Measurements from ENCODE around the gene PSMB8. TPM values are rescaled to one million over a fixed set of nuclear protein-coding genes. Genes with fewer than 3 reads are reported as not detected.

Gene PSMB8
- total RNA-seq, 1 donor from 2014 or later: 45.5 TPM

- H3K4me3 ChIP-seq (ENCODE audit: insufficient read depth, low read depth, low read length): no peak overlapping the region
- H3K4me2 ChIP-seq (ENCODE audit: low read length): no peak overlapping the region
- no peak overlapping the region for H3K4me3 Mint-ChIP-seq (ENCODE audit: unreplicated experiment)
- H3K79me2 ChIP-seq (ENCODE audit: insufficient read depth, low read length): no peaks in the 10 kb centered on the region
- no peak overlapping the region for H3K27ac Mint-ChIP-seq (ENCODE audit: unreplicated experiment)
- H3K4me1 Mint-ChIP-seq (ENCODE audit: low read depth, unreplicated experiment): peaks cover 31% of the 10 kb centered on the region
- no peak for TF ChIP-seq EZH2 (IDR thresholded peaks at IDR 0.05; ENCODE audit: insufficient read depth, low read length)
- TF ChIP-seq, protein P1, sequence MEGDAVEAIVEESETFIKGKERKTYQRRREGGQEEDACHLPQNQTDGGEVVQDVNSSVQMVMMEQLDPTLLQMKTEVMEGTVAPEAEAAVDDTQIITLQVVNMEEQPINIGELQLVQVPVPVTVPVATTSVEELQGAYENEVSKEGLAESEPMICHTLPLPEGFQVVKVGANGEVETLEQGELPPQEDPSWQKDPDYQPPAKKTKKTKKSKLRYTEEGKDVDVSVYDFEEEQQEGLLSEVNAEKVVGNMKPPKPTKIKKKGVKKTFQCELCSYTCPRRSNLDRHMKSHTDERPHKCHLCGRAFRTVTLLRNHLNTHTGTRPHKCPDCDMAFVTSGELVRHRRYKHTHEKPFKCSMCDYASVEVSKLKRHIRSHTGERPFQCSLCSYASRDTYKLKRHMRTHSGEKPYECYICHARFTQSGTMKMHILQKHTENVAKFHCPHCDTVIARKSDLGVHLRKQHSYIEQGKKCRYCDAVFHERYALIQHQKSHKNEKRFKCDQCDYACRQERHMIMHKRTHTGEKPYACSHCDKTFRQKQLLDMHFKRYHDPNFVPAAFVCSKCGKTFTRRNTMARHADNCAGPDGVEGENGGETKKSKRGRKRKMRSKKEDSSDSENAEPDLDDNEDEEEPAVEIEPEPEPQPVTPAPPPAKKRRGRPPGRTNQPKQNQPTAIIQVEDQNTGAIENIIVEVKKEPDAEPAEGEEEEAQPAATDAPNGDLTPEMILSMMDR (IDR thresholded peaks at IDR 0.05; ENCODE audit: insufficient read depth, low read depth, low read length): no peak
- no peaks in the 10 kb centered on the region for H3K9me3 ChIP-seq (ENCODE audit: insufficient read depth, low read depth, low read length)
- FAIRE-seq (no peak), DNase-seq (ENCODE audit: low read depth) (no peak)
- peaks cover 2% of the 10 kb centered on the region for H3K36me3 Mint-ChIP-seq (ENCODE audit: low read depth, unreplicated experiment)
- H3K4me1 ChIP-seq (ENCODE audit: insufficient read depth, low read length): peaks cover 6% of the 10 kb centered on the region
- H3K27ac ChIP-seq (ENCODE audit: low read depth, low read length): no peak overlapping the region
- no peak overlapping the region for H3K9ac ChIP-seq (ENCODE audit: low read length)
- H3K36me3 ChIP-seq (ENCODE audit: insufficient read depth, low read length): no peaks in the 10 kb centered on the region
- H3K9me3 Mint-ChIP-seq (ENCODE audit: unreplicated experiment): peaks cover 6% of the 10 kb centered on the region
- no peak overlapping the region for H2AFZ ChIP-seq (ENCODE audit: low read depth, low read length)
- no peaks in the 10 kb centered on the region for H3K27me3 Mint-ChIP-seq (ENCODE audit: low read depth, unreplicated experiment)
- no peaks in the 10 kb centered on the region for H4K20me1 ChIP-seq (ENCODE audit: insufficient read depth, low read length)
- H3K27me3 ChIP-seq (ENCODE audit: insufficient read depth, low read length): no peaks in the 10 kb centered on the region
Measured at GRCh38 chr6:32815996-32816395, 27.9 kb downstream of the PSMB8 start.

- Mint-ChIP-seq H3K4me3 (ENCODE audit: unreplicated experiment) (no peak overlapping the region), H3K4me1 (ENCODE audit: low read depth, unreplicated experiment) (peaks cover 24% of the 10 kb centered on the region), H3K36me3 (ENCODE audit: low read depth, unreplicated experiment) (peaks cover 2% of the 10 kb centered on the region), H3K27me3 (ENCODE audit: low read depth, unreplicated experiment) (no peaks in the 10 kb centered on the region), H3K9me3 (ENCODE audit: unreplicated experiment) (peaks cover 6% of the 10 kb centered on the region), H3K27ac (ENCODE audit: unreplicated experiment) (peak overlapping the region; percentile 43)
- TF ChIP-seq EZH2 (IDR thresholded peaks at IDR 0.05; ENCODE audit: insufficient read depth, low read length): no peak
- TF ChIP-seq, protein P1 (IDR thresholded peaks at IDR 0.05; ENCODE audit: insufficient read depth, low read depth, low read length): no peak
- Histone ChIP-seq H3K79me2 (ENCODE audit: insufficient read depth, low read length) (no peaks in the 10 kb centered on the region), H4K20me1 (ENCODE audit: insufficient read depth, low read length) (no peaks in the 10 kb centered on the region), H3K27me3 (ENCODE audit: insufficient read depth, low read length) (no peaks in the 10 kb centered on the region), H3K27ac (ENCODE audit: low read depth, low read length) (no peak overlapping the region), H2AFZ (ENCODE audit: low read depth, low read length) (no peak overlapping the region), H3K36me3 (ENCODE audit: insufficient read depth, low read length) (no peaks in the 10 kb centered on the region), H3K9me3 (ENCODE audit: insufficient read depth, low read depth, low read length) (no peaks in the 10 kb centered on the region), H3K4me3 (ENCODE audit: insufficient read depth, low read depth, low read length) (no peak overlapping the region), H3K9ac (ENCODE audit: low read length) (no peak overlapping the region), H3K4me1 (ENCODE audit: insufficient read depth, low read length) (peaks cover 6% of the 10 kb centered on the region), H3K4me2 (ENCODE audit: low read length) (no peak overlapping the region)
- peak; percentile 37 for DNase-seq (ENCODE audit: low read depth)
- no peak for FAIRE-seq
Measured at GRCh38 chr6:32815115-32815514, 28.7 kb downstream of the PSMB8 start.

GRCh38 chr6:32814145-32814544, 29.7 kb downstream of the PSMB8 start:
- no peak for FAIRE-seq
- Mint-ChIP-seq H3K27ac (ENCODE audit: unreplicated experiment) (no peak overlapping the region), H3K4me1 (ENCODE audit: low read depth, unreplicated experiment) (peaks cover 15% of the 10 kb centered on the region), H3K27me3 (ENCODE audit: low read depth, unreplicated experiment) (no peaks in the 10 kb centered on the region), H3K36me3 (ENCODE audit: low read depth, unreplicated experiment) (peaks cover 2% of the 10 kb centered on the region), H3K4me3 (ENCODE audit: unreplicated experiment) (no peak overlapping the region), H3K9me3 (ENCODE audit: unreplicated experiment) (peaks cover 6% of the 10 kb centered on the region)
- Histone ChIP-seq H3K36me3 (ENCODE audit: insufficient read depth, low read length) (no peaks in the 10 kb centered on the region), H3K4me1 (ENCODE audit: insufficient read depth, low read length) (no peaks in the 10 kb centered on the region), H3K79me2 (ENCODE audit: insufficient read depth, low read length) (no peaks in the 10 kb centered on the region), H3K4me3 (ENCODE audit: insufficient read depth, low read depth, low read length) (no peak overlapping the region), H3K9me3 (ENCODE audit: insufficient read depth, low read depth, low read length) (no peaks in the 10 kb centered on the region), H3K27me3 (ENCODE audit: insufficient read depth, low read length) (no peaks in the 10 kb centered on the region), H4K20me1 (ENCODE audit: insufficient read depth, low read length) (no peaks in the 10 kb centered on the region), H3K27ac (ENCODE audit: low read depth, low read length) (no peak overlapping the region), H3K4me2 (ENCODE audit: low read length) (no peak overlapping the region), H2AFZ (ENCODE audit: low read depth, low read length) (no peak overlapping the region), H3K9ac (ENCODE audit: low read length) (no peak overlapping the region)
- no peak for TF ChIP-seq EZH2 (IDR thresholded peaks at IDR 0.05; ENCODE audit: insufficient read depth, low read length)
- no peak for DNase-seq (ENCODE audit: low read depth)
